Measurements from ENCODE around the gene FADD.

The FADD gene

GRCh38 chr11:70202920-70203750, at the start of gene FADD:
Gene FADD, plus strand, starts transcription at chr11:70203296. Its CDS starts 164 bp downstream, at chr11:70203460.
- peak; percentile 27 to 90 (median 76) for DNase-seq

GRCh38 chr11:70155386-70155785, 47.7 kb upstream of the FADD start:
- DNase-seq = no peak

- no peak for DNase-seq
Observed at GRCh38 chr11:70156291-70157037, 46.6 kb upstream of the FADD start.

- DNase-seq = no peak
Observed at GRCh38 chr11:70158201-70158600, 44.9 kb upstream of the FADD start.

GRCh38 chr11:70158757-70159389, 44.2 kb upstream of the FADD start:
- no peak for DNase-seq

GRCh38 chr11:70159627-70160570, 43.2 kb upstream of the FADD start:
- DNase-seq = no peak

GRCh38 chr11:70161043-70161625, 42.0 kb upstream of the FADD start:
- no peak for DNase-seq

GRCh38 chr11:70164705-70165104, 38.4 kb upstream of the FADD start:
- no peak for DNase-seq

- no peak for DNase-seq
Observed at GRCh38 chr11:70167120-70167519, 36.0 kb upstream of the FADD start.

GRCh38 chr11:70167723-70168404, 35.2 kb upstream of the FADD start:
- DNase-seq = no peak

- DNase-seq = no peak
Observed at GRCh38 chr11:70168405-70168754, 34.7 kb upstream of the FADD start.

GRCh38 chr11:70169127-70169526, 34.0 kb upstream of the FADD start:
- DNase-seq = no peak

GRCh38 chr11:70169632-70170031, 33.5 kb upstream of the FADD start:
- DNase-seq = peak in 1 of 56 donors; percentile 11

GRCh38 chr11:70170596-70171210, 32.4 kb upstream of the FADD start:
- DNase-seq = no peak

- no peak for DNase-seq
Observed at GRCh38 chr11:70173018-70173417, 30.1 kb upstream of the FADD start.

- no peak for DNase-seq
Observed at GRCh38 chr11:70174547-70175235, 28.4 kb upstream of the FADD start.

- DNase-seq = no peak
Observed at GRCh38 chr11:70175236-70175698, 27.8 kb upstream of the FADD start.

- DNase-seq = no peak
Observed at GRCh38 chr11:70176940-70177689, 26.0 kb upstream of the FADD start.

Measured in amygdala (tissue), 56 donors.